Right atrium auricular region (tissue), 2 donors: Measurements from ENCODE around the gene ACBD6. TPM values are rescaled to one million over a fixed set of nuclear protein-coding genes. Genes with fewer than 3 reads are reported as not detected.

ENCODE experiments used
- DNase-seq: peaks from one replicate; pipeline ENCODE4 v3.0.0-alpha.2; 2019; ENCODE audit warnings: low spot score
- H3K27ac ChIP-seq, 2 donors: fragments of 200-600 bp; sonication (generic); 1 replicate in 1 of 2; 2 replicates in 1 of 2; pipeline ENCODE4 v1.5.1; 2016 to 2019
- H3K27me3 ChIP-seq, 2 donors: fragments of 200-600 bp; sonication (generic); one replicate each; pipeline versions ENCODE4 v1.5.1 to v1.6.0; 2017 to 2019
- H3K36me3 ChIP-seq: fragments of 200-600 bp; sonication (generic); one replicate; pipeline ENCODE4 v1.5.1; 2016
- H3K4me1 ChIP-seq, 2 donors: fragments of 200-600 bp; sonication (generic); one replicate each; pipeline versions ENCODE4 v1.5.1 to v1.6.0; 2017 to 2019
- H3K4me3 ChIP-seq, 2 donors: fragments of 200-600 bp; sonication (generic); 1 replicate in 1 of 2; 2 replicates in 1 of 2; pipeline ENCODE4 v1.5.1; 2017 to 2019; ENCODE audit warnings: mild to moderate bottlenecking in 1 of 2, moderate library complexity in 1 of 2
- H3K9me3 ChIP-seq, 2 donors: fragments of 200-600 bp; sonication (generic); one replicate each; pipeline ENCODE4 v1.5.1; 2019
- CTCF ChIP-seq, 2 donors: fragments of 200-600 bp; sonication (generic); IDR thresholded peaks; one replicate each; pipeline ENCODE4 v1.5.1; 2019; ENCODE audit warnings: antibody characterized with exemption in 2 of 2
- total RNA-seq, 2 donors: library from RNA; depleted of rRNA; stranded (reverse); fragments of >200 nt; gene quantifications; one replicate each; pipeline ENCODE4 v1.1.0, GENCODE V29; 2016

ACBD6 gene
- total RNA-seq, 2 donors from 2014 or later = 24.0 to 29.0 TPM

- Histone ChIP-seq H3K36me3 (no peaks in the 10 kb centered on the region), H3K27ac (no peak overlapping the region), H3K4me3 (no peak overlapping the region), H3K4me1 (no peaks in the 10 kb centered on the region), H3K9me3 (no peaks in the 10 kb centered on the region), H3K27me3 (no peaks in the 10 kb centered on the region)
- no peak for DNase-seq
- TF ChIP-seq CTCF (IDR thresholded peaks at IDR 0.05) = no peak
Measured at GRCh38 chr1:180352588-180352987, 149.8 kb downstream of the ACBD6 start.

- Histone ChIP-seq H3K36me3 (no peaks in the 10 kb centered on the region), H3K4me1 (no peaks in the 10 kb centered on the region), H3K27me3 (no peaks in the 10 kb centered on the region), H3K27ac (no peak overlapping the region), H3K4me3 (no peak overlapping the region), H3K9me3 (no peaks in the 10 kb centered on the region)
- no peak for DNase-seq
- no peak for TF ChIP-seq CTCF (IDR thresholded peaks at IDR 0.05)
Measured at GRCh38 chr1:180352021-180352420, 150.4 kb downstream of the ACBD6 start.

- Histone ChIP-seq H3K4me1 (peaks cover 0 to 12% of the 10 kb centered on the region in 2 donors), H3K4me3 (no peak overlapping the region), H3K27me3 (no peaks in the 10 kb centered on the region), H3K9me3 (no peaks in the 10 kb centered on the region), H3K27ac (no peak overlapping the region), H3K36me3 (no peaks in the 10 kb centered on the region)
- no peak for TF ChIP-seq CTCF (IDR thresholded peaks at IDR 0.05)
- no peak for DNase-seq
Measured at GRCh38 chr1:180345148-180345547, 157.2 kb downstream of the ACBD6 start.

- no peak for TF ChIP-seq CTCF (IDR thresholded peaks at IDR 0.05)
- DNase-seq = no peak
- Histone ChIP-seq H3K4me3 (no peak overlapping the region), H3K27me3 (no peaks in the 10 kb centered on the region), H3K36me3 (no peaks in the 10 kb centered on the region), H3K27ac (no peak overlapping the region), H3K4me1 (peaks cover 0 to 12% of the 10 kb centered on the region in 2 donors), H3K9me3 (no peaks in the 10 kb centered on the region)
Measured at GRCh38 chr1:180343921-180344769, 158.2 kb downstream of the ACBD6 start.

- Histone ChIP-seq H3K4me3 (no peak overlapping the region), H3K9me3 (no peaks in the 10 kb centered on the region), H3K4me1 (no peaks in the 10 kb centered on the region), H3K36me3 (no peaks in the 10 kb centered on the region), H3K27ac (no peak overlapping the region), H3K27me3 (no peaks in the 10 kb centered on the region)
- DNase-seq = no peak
- TF ChIP-seq CTCF (IDR thresholded peaks at IDR 0.05) = no peak
Measured at GRCh38 chr1:180327089-180327488, 175.3 kb downstream of the ACBD6 start.

GRCh38 chr1:180312926-180313325 is 189.5 kb downstream of the ACBD6 start:
- Histone ChIP-seq H3K27me3 (no peaks in the 10 kb centered on the region), H3K9me3 (no peaks in the 10 kb centered on the region), H3K4me1 (peaks cover 0 to 17% of the 10 kb centered on the region in 2 donors), H3K36me3 (no peaks in the 10 kb centered on the region), H3K4me3 (no peak overlapping the region), H3K27ac (no peak overlapping the region)
- no peak for TF ChIP-seq CTCF (IDR thresholded peaks at IDR 0.05)
- no peak for DNase-seq
